H1 (cell line): Measurements from ENCODE around the gene DOCK8.

Experiments
- CBX5 ChIP-seq: fragments of 300-800, 300-1000 bp; sonication (generic); IDR thresholded peaks from 2 replicates; pipeline ENCODE4 v1.7.1; 2016; ENCODE audit warnings: antibody characterized with exemption, low read length, low read depth
- EZH2 ChIP-seq: fragments of 200-600 bp; sonication (generic); IDR thresholded peaks from 2 replicates; pipeline ENCODE4 v1.7.1; 2012; ENCODE audit warnings: low read depth, mild to moderate bottlenecking, moderate library complexity, low read length, inconsistent platforms; ENCODE audit not compliant: severe bottlenecking
- HDAC6 ChIP-seq: IDR thresholded peaks from one replicate; pipeline ENCODE4 v1.7.1; 2012; ENCODE audit warnings: low read depth, mild to moderate bottlenecking, inconsistent platforms, low read length, moderate library complexity
- JUND ChIP-seq: IDR thresholded peaks from 2 replicates; pipeline ENCODE4 v1.6.1; 2011; ENCODE audit warnings: mild to moderate bottlenecking, improper control_type of control experiment, low read length
- POLR2A ChIP-seq, 2 experiments: IDR thresholded peaks; 1 replicate in 1 of 2; 2 replicates in 1 of 2; pipeline ENCODE4 v1.6.1; 2011; ENCODE audit warnings: low read depth in 2 of 2, low read length in 2 of 2, mild to moderate bottlenecking in 2 of 2; ENCODE audit errors: control extremely low read depth in 1 of 2
- RBBP5 ChIP-seq: IDR thresholded peaks from 2 replicates; pipeline ENCODE4 v1.7.1; 2012; ENCODE audit warnings: low read depth, mild to moderate bottlenecking, inconsistent platforms, low read length, moderate library complexity, borderline replicate concordance
- TBP ChIP-seq: IDR thresholded peaks from 2 replicates; pipeline ENCODE4 v1.6.1; 2011; ENCODE audit warnings: low read depth, low read length, improper control_type of control experiment
- YY1 ChIP-seq: IDR thresholded peaks from 2 replicates; pipeline ENCODE4 v1.6.1; 2011; ENCODE audit warnings: low read depth, mild to moderate bottlenecking, low read length
- ZNF274 ChIP-seq: IDR thresholded peaks from 2 replicates; pipeline ENCODE4 v1.7.0; 2012; ENCODE audit warnings: low read length, borderline replicate concordance; ENCODE audit errors: extremely low read depth
- TF ChIP-seq, protein P1 (sequence below), 3 experiments: IDR thresholded peaks; 1 replicate in 2 of 3; 2 replicates in 1 of 3; pipeline versions ENCODE4 v1.5.1 to v1.6.1; 2011; ENCODE audit warnings: low read length in 3 of 3, mild to moderate bottlenecking in 3 of 3, inconsistent platforms in 2 of 3, low read depth in 1 of 3, moderate library complexity in 1 of 3; ENCODE audit not compliant: insufficient read depth in 1 of 3; ENCODE audit errors: control extremely low read depth in 1 of 3
- TF ChIP-seq, protein P2 (sequence below): IDR thresholded peaks from 2 replicates; pipeline ENCODE4 v1.6.1; 2011; ENCODE audit warnings: low read depth, mild to moderate bottlenecking, low read length; ENCODE audit not compliant: insufficient read depth

DNA sequence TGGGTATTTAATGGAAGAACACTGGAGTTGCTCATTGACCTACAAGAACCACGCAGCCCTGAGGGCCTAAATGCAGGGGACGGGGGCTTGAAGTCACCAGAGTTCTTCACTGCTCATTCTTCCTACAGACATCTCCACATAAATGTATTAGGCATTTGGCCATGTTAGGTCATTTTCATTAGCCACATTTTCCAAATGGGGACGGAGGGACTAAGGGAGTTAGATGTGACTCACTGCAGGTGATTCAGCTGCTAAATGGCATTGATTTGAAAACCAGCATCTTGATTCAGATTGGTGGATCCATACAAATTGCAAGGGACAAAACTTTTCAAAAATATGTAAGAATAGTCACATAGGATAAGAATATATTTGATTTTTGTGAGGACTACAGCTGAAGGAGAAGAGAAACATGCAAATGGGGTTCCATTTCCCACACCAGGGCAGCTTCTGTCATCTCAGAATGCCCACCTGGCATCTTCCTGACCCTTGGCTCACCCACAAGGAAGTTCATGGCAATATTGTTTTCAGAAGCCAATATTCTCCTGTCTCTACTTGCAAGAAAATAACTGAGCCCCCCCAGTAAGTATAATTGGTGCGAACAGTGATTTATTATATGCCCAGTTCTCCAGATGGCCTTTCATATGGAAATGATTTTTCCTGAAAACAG, 264.8 kb downstream of the DOCK8 start:
- TF ChIP-seq, protein P1, sequence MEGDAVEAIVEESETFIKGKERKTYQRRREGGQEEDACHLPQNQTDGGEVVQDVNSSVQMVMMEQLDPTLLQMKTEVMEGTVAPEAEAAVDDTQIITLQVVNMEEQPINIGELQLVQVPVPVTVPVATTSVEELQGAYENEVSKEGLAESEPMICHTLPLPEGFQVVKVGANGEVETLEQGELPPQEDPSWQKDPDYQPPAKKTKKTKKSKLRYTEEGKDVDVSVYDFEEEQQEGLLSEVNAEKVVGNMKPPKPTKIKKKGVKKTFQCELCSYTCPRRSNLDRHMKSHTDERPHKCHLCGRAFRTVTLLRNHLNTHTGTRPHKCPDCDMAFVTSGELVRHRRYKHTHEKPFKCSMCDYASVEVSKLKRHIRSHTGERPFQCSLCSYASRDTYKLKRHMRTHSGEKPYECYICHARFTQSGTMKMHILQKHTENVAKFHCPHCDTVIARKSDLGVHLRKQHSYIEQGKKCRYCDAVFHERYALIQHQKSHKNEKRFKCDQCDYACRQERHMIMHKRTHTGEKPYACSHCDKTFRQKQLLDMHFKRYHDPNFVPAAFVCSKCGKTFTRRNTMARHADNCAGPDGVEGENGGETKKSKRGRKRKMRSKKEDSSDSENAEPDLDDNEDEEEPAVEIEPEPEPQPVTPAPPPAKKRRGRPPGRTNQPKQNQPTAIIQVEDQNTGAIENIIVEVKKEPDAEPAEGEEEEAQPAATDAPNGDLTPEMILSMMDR (IDR thresholded peaks at IDR 0.05; ENCODE audit: control extremely low read depth in 1 of 3, insufficient read depth in 1 of 3, low read depth in 1 of 3, low read length in 3 of 3) = no peak
- TF ChIP-seq YY1 = no peak
- TF ChIP-seq JUND = no peak
- TF ChIP-seq EZH2 = no peak
- TF ChIP-seq HDAC6 = no peak
- TF ChIP-seq TBP = no peak
- no peak for TF ChIP-seq POLR2A (IDR thresholded peaks at IDR 0.05; ENCODE audit: control extremely low read depth in 1 of 2, low read depth in 2 of 2, low read length in 2 of 2)
- TF ChIP-seq ZNF274 = no peak
- TF ChIP-seq RBBP5 = no peak
- TF ChIP-seq, protein P2, sequence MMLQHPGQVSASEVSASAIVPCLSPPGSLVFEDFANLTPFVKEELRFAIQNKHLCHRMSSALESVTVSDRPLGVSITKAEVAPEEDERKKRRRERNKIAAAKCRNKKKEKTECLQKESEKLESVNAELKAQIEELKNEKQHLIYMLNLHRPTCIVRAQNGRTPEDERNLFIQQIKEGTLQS = no peak
- no peak for TF ChIP-seq CBX5
